Fibroblast of skin of right quadriceps (primary cell): ENCODE data around the gene POU3F1.

Experiments used
- DNase-seq: peaks from one replicate; pipeline ENCODE4 v3.0.0-alpha.2; 2013

The POU3F1 gene

GRCh38 chr1:38073534-38074301 lies 27.1 kb upstream of the POU3F1 start:
- no peak for DNase-seq

DNA sequence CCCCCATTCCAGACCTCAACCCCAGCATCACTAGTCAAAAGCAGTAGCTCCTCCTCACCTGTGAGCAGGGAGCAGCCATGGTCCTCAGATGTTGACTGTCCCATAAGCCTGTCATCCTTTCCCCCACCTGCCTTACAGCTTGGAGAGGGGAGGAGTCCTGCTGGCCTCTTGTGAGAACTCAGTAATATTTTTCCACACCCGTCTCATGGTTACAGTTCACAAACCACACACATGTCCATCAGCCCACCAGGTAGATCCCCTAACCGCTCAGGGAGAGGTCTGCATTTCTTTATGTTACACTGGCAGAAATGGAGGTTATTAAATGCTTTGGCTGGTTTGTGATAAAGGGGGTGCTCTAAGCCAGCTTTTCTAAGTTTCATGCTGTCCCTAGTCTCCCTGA lies 26.3 kb upstream of the POU3F1 start:
- no peak for DNase-seq

DNA sequence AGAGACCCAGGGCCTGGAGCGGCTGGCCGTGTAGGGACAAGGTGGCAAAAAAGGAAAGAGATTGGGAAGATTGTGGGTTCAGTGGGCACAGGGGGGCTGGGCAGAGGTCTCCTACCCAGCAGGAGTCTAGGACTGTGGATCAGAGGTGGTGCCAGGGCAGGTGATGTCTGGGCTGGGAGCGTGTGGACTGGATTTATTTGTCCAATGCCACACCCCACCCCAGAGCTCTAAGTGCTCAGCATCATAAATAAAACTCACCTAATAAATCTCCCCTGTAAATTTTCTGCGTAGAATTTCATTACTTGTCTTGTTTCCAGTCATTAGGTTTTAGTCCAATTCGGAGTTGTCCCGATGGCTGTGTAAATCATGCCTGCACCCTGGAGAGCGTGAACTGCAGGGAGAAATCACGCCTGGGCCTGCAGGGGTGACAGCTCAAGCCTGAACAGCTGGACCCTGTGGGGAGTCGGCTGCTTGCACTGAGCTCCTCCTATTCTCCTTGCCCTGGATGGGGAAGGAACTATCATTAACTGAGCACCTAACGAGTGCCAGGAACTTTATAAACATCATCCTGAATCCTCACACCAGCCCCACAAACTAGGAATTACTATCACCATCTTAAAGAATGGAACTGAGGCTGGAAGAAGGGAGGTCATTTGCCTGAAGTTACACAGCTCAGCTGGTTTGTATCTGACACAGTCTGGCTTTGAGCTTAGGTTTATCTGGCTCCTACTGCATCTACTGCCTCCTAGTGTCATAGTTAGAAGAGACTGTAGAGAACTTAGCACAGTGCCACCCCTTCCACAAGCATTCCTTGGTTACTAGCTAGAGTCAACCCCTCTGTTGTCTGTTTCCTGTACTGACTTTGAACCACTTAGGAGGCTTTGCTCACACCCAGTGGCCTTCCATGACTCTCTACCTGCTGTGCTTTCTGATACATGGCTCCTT lies 25.0 kb upstream of the POU3F1 start:
- DNase-seq: peak; percentile 29

- DNase-seq: no peak
Measured at GRCh38 chr1:38068980-38069340, 22.4 kb upstream of the POU3F1 start.

GRCh38 chr1:38068220-38068979 lies 21.8 kb upstream of the POU3F1 start:
- DNase-seq: no peak

- DNase-seq: peak; percentile 90
Measured at GRCh38 chr1:38064197-38064903, 17.8 kb upstream of the POU3F1 start.

DNA sequence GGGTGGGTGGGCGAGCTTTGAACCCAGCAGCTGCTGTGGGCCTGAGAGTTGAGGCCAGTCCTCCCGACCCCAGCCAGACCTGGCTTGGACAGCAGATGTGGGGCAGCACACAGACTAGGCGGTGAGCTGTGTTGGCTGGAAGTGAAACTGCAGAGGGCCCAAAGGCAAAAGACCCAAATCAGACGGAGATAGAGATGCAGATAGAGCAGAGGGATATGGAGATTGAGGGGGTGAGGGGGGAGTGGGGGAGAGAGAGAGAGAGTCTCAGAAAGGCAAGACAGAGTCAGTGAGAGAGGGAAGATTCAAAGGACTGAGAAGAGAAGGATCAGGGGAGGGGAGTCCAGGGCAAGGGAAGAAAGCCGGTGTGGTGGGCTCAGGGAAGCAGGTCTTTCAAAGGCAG lies 17.0 kb upstream of the POU3F1 start:
- no peak for DNase-seq

- no peak for DNase-seq
Measured at GRCh38 chr1:38062361-38063288, 16.0 kb upstream of the POU3F1 start.

- DNase-seq: no peak
Measured at GRCh38 chr1:38061883-38062328, 15.3 kb upstream of the POU3F1 start.

- no peak for DNase-seq
Measured at GRCh38 chr1:38061290-38061689, 14.7 kb upstream of the POU3F1 start.

GRCh38 chr1:38060498-38060897 lies 13.9 kb upstream of the POU3F1 start:
- DNase-seq: no peak

DNA sequence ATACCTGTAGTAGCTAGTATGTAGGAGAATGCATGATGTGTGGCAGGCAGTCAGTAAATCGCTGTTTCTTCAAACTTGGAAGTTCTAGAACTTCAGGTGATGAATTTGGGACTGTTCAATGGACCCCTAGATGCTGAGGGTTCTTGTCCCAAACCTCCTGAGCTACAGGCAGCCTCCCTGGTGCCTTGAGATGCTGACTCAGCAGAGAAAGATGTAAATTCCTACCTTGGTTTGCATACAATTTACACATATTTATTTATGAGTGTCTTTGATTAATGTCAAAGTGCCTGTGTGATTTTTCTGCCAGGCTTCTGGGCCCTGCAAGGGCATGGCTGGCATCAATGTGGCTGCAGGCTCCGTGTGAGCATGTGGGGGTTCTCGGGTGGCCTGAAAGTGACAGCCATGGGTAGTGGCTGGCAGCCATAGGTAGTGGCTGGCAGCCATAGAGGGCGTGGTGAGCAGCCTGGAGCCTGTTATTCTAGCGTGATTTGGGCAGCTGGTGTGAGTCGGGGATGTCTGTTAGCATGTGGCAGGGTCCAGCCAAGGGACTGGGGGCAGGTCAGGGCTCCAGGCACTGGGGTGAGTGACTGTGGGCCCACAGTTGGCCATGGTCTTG lies 13.2 kb upstream of the POU3F1 start:
- no peak for DNase-seq

GRCh38 chr1:38055965-38056364 lies 9.4 kb upstream of the POU3F1 start:
- DNase-seq: no peak

- DNase-seq: no peak
Measured at GRCh38 chr1:38055398-38055797, 8.8 kb upstream of the POU3F1 start.

GRCh38 chr1:38053416-38054091 lies 7.0 kb upstream of the POU3F1 start:
- DNase-seq: no peak

DNA sequence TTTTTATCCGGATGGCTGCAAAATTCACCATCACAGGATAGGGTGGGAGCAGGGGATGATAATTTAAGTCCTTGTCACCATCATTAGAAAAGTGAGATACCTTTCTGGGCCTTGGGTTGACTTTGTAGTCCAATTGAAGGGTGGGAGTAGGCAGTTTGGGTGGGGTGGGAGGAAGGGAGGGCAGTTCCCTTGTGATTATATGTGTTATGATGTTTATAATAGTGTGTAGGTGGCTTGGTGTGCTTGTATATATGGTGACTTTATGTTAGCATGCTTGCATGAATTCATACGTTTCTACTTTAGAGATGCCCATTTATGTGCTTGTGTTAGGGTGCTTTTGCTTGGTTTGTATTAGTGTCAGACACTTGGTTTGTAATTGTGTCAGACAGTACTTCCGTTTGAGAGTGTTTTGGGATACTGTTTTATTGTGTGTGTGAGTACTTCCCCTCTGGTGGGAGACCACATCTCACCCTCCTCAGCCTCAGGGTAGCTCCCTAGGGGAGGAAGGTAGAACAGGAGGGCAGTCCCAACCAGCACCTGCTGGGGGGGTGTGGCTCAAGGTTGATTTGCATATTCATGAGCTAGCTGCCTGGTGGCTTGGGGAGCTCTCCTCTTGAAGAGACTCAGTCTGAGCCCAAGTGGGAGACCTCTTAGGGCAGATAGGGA lies 6.3 kb upstream of the POU3F1 start:
- no peak for DNase-seq

GRCh38 chr1:38051079-38051543 lies 4.5 kb upstream of the POU3F1 start:
- no peak for DNase-seq

- no peak for DNase-seq
Measured at GRCh38 chr1:38050397-38051078, 3.9 kb upstream of the POU3F1 start.

DNA sequence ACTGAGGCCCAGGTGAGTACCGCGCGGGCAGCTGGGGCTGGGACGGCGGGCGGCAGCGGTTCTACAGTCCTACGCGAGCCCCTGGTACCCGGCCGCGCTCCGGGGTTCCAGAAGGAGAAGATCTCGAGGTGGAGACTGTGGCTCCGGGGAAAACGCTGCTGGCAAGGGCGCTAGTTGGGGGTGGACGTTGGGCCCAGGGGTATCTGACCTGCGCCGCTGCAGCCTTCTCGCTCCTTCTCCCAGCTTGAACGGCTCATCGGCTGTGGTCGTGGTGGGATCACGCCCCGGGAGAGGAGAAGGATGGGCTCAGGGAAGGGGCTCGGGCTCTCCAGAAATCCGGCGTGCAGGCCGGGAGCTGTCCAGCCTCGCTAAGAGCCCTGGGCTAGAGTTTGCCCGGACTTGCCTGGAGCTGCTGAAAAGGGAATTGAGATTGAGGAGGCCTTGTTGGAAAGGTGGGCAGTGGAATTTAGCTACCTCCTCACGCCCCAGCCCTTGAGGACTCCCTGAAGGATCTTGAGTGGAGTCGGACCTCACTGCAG lies 1.1 kb upstream of the POU3F1 start:
- peak; percentile 26 for DNase-seq
